LNCAP (cell line): Measurements from ENCODE around the gene GLYAT.

Source experiments
- TF ChIP-seq, protein P1 (sequence below): fragments of 450-650 bp; IDR thresholded peaks from 2 replicates; pipeline ENCODE4 v1.5.1; 2017; ENCODE audit warnings: mild to moderate bottlenecking

GLYAT gene

DNA sequence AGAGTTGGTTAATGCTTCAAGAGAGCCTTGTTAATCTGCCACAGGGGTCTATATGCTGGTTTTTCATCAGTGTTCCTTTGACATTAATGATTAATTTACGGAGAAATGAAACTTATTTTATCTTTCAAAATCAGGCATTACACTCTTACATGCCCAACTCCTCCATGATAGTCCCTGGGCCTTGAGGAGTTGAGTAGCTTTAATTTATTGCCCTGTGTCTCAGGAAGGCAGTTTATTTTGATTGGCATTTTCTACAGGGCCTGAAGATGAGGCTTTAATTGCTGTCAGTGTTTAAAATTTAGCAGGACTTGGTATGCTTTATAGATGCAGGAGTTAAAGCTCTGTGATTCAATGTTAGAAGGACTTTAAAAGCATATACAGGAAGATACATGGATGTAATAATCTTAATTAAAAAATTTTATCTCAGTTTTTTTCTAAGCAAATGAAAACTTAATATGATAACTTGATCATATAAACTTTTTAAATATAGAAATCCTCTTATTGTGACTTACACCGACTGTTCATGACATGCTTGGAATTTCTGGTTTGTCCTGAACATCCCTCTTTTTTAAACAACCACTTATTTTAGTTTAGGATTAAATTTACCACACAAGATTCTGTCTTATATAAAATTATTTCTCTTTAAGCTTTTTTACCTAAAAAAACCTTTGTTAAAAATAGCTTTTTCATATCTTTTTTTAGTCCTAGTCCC is 12.2 kb downstream of the GLYAT start:
- TF ChIP-seq, protein P1, sequence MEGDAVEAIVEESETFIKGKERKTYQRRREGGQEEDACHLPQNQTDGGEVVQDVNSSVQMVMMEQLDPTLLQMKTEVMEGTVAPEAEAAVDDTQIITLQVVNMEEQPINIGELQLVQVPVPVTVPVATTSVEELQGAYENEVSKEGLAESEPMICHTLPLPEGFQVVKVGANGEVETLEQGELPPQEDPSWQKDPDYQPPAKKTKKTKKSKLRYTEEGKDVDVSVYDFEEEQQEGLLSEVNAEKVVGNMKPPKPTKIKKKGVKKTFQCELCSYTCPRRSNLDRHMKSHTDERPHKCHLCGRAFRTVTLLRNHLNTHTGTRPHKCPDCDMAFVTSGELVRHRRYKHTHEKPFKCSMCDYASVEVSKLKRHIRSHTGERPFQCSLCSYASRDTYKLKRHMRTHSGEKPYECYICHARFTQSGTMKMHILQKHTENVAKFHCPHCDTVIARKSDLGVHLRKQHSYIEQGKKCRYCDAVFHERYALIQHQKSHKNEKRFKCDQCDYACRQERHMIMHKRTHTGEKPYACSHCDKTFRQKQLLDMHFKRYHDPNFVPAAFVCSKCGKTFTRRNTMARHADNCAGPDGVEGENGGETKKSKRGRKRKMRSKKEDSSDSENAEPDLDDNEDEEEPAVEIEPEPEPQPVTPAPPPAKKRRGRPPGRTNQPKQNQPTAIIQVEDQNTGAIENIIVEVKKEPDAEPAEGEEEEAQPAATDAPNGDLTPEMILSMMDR = no peak

DNA sequence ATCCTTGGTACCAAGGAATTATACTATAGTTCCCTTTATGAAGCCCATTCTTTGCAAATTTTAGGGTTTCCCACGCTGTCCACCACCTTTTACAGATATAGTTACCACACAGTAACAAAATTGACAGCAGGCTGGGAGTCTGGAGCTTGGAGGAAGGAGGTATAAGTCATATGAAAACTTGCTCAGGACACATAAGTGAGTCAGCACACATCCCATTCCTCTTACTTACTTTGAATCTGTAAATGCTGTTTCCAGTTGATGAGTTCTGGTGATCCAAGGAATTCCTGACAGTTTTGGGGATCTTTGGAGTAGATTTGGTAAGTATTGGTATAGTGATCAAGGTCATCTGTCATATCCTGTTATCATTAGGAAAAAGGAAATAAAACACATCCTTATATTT is 19.2 kb downstream of the GLYAT start:
- TF ChIP-seq, protein P1 = no peak

DNA sequence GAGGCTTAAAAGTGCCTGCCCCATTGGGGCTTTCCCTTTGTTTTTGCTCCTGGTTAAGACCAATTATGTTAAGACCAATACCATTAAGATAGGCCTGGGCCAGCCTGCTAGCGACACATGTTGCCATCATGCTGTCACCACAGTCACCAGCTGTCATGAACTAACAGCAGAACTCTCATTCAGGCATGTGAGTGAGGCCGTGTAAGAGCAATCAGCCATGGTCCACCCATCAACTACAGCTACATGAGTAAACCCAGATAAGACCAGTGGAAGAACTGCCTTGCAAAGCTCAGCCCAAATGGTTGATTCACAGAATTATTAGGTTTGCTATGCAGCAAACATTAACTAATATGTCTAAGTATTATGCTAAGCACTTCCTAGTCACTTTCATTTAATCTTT is 19.9 kb downstream of the GLYAT start:
- TF ChIP-seq, protein P1 = no peak

DNA sequence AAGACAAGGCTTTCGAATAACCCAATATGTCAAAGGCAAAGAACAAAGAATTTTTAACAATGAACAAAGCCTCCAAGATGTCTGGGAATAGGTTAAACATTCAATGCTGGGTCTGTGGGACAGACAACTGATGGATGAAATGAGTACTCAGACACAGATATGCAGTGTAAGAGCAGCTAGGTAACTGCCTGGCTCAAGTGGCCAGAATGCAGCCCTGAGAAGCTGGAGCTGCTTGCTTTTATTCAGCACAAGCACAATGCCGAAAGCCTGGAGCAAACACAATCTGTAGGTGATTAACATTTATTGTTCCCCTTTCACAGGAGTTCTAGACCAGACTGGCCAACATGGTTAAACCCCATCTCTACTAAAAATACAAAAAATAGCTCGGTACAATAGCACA is 24.0 kb downstream of the GLYAT start:
- TF ChIP-seq, protein P1 = no peak

DNA sequence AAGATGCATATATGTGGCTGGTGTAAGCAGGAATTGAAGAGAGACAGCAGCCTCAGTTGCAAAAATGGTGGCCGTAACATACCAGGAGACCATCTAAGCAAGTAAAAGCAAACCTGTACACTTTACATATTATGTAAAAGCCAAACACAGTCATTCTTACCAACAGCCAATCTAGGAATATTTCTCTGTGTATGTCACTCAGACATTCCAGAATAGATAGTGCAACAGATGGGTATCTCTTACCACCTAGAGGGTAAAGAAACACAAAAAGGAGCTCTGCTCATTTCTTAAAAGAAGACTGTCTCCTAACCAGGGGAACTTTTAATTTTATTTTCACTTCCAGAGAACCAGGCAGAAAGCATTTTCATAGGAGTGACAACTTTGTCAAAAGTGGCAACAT is 38.7 kb downstream of the GLYAT start:
- TF ChIP-seq, protein P1 = no peak

DNA sequence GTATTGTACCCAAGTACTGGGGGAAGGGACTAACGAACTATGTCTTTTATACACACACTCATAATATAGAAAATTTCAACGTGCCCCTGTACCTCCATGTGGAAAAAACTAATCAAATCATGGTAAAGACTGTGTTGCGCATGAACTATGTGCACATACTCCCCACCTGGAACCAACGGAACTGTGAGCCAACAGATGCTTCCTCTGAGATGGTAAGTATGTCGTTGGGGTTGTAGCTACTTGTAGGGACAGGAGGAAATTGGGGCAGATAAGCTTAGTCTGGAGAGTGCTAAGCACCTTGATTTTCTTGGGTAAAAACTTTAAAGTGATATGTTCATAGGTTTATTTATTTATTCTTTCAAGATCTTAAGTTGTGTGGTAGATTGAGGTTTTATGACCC is 40.1 kb downstream of the GLYAT start:
- TF ChIP-seq, protein P1 = no peak

DNA sequence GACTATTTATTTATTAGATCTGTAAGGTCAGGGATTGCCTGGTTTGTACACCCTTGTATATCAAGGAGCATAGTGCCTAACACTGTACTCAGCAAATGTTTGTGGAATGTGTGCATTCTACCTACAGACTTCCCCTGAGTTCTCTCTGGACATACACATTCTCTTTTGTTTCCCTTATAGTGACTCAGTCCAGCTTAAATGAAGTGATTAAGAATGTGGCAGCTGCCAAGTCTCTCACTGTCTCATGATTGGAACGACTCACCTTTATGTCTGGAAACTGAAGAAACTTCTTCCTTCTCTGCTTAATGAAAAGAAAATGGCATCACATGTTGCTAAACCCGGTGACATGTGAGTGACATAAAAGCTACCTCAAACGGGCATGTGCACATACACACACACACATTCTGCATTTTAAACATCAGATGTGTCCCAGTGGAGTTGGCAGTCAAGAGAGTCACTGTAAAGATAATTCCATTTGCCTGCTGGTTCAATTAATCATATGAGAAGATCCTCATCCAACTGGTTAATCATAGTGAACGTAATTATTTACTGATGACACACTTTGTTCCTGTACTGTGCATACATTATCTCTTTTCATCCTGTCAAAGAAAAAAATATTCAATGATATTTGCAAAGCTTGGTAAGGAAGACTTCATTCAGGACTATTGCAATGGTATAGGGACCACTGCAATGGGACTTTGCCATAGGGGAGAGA is 42.8 kb downstream of the GLYAT start:
- TF ChIP-seq, protein P1 = no peak
